Measurements from ENCODE around the gene ETV7.
"Not testable (repeated sequence)": the region's sequence is repeated elsewhere in the genome, so short reads cannot be mapped to it uniquely, and the experiment has no call there.

The ETV7 gene

DNA sequence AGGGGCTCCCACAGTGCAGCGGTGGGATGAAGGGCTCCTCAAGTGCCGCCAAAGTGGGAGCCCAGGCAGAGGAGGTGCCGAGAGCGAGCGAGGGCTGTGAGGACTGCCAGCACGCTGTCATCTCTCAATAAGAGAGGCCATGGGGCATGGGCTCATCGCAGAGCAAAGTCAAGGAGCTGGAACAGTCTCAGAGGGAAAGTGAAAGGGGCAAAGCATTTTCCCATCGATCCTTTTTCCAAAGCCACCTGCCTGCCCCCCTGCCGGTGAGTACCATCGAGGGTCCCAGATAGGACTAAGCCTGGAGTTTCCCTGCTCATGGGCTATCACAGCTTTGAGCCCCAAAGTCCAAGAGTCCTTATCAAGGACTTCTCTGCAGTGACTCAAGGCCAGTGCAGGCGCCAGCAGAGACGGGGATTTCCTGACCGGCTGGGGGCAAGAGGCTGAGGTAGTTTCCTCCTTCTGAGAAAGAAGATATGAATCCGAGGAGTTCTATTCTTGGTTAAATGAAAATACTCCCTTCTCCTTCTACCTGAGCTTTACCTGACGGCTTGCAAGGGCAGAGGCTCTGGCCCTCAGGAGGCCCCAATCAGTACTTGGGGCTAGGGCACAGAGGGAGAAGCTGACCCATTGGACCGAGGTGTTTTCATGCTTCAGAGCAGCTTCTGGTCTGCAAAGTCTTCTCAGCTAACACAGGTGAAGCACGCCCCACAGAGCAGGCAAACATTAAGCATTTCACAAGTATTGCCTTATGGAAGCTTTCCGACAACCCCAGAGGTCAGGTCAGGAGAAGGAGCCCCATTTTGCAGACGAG is 22.6 kb downstream of the ETV7 start:
- Histone ChIP-seq H2BK15ac (ENCODE audit: low read depth, poor library complexity, severe bottlenecking) (no peak overlapping the region), H2BK5ac (ENCODE audit: low read depth, low read length, poor library complexity, severe bottlenecking) (no peak overlapping the region), H3K4ac (ENCODE audit: low read depth in 1 of 2, low read length in 2 of 2) (no peak overlapping the region), H3K9ac (ENCODE audit: low read length) (no peak overlapping the region), H2BK120ac (ENCODE audit: low read depth, low read length) (no peak overlapping the region), H2AK5ac (ENCODE audit: low read length, severe bottlenecking) (no peak overlapping the region), H3K36me3 (ENCODE audit: control insufficient read depth in 1 of 2, insufficient read depth in 2 of 2, low read depth in 1 of 2, low read length in 2 of 2) (no peaks in the 10 kb centered on the region), H3K14ac (ENCODE audit: low read length in 2 of 2) (no peak overlapping the region), H3K18ac (ENCODE audit: low read depth in 1 of 2, low read length in 2 of 2) (no peak overlapping the region), H3K27me3 (ENCODE audit: control insufficient read depth in 1 of 2, insufficient read depth in 1 of 2, low read length in 2 of 2) (peaks cover 0 to 12% of the 10 kb centered on the region in 2 experiments), H4K8ac (ENCODE audit: low read length) (no peak overlapping the region), H3K4me1 (ENCODE audit: control insufficient read depth, insufficient read depth, low read depth, low read length) (peaks cover 3% of the 10 kb centered on the region), H3K4me2 (ENCODE audit: low read length, poor library complexity, severe bottlenecking) (no peak overlapping the region), H4K91ac (ENCODE audit: low read length) (no peak overlapping the region), H2AFZ (ENCODE audit: low read depth, low read length) (no peak overlapping the region), H3K23ac (ENCODE audit: low read length in 2 of 2) (no peak overlapping the region), H3K27ac (ENCODE audit: low read length, poor library complexity, severe bottlenecking) (no peak overlapping the region), H3K79me1 (replicated peaks; ENCODE audit: low read length, poor library complexity, severe bottlenecking) (no peaks in the 10 kb centered on the region), H2BK12ac (ENCODE audit: low read length in 2 of 2) (no peak overlapping the region), H3K9me3 (ENCODE audit: control insufficient read depth, low read length) (no peaks in the 10 kb centered on the region), H3K4me3 (ENCODE audit: insufficient read depth in 1 of 2, low read depth in 1 of 2, low read length in 2 of 2) (no peak overlapping the region)
- WGBS = 92% methylated on average over 19 of the region's 19 CpGs
- no peak for DNase-seq

DNA sequence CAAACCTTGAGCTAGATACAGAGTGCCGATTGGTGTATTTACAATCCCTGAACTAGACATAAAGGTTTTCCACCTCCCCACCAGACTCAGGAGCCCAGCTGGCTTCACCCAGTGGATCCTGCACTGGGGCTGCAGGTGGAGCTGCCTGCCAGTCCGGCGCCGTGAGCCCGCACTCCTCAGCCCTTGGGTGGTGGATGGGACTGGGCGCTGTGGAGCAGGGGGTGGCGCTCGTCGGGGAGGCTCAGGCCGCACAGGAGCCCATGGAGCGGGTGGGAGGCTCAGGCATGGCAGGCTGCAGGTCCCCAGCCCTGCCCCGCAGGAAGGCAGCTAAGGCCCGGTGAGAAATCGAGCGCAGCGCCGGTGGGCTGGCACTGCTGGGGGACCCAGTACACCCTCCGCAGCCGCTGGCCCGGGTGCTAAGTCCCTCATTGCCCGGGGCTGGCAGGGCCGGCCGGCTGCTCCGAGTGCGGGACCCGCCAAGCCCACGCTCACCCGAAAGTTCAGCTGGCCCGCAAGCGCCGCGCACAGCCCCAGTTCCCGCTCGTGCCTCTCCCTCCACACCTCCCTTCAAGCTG is 23.3 kb downstream of the ETV7 start:
- WGBS = 97% methylated on average over 19 of the region's 34 CpGs

DNA sequence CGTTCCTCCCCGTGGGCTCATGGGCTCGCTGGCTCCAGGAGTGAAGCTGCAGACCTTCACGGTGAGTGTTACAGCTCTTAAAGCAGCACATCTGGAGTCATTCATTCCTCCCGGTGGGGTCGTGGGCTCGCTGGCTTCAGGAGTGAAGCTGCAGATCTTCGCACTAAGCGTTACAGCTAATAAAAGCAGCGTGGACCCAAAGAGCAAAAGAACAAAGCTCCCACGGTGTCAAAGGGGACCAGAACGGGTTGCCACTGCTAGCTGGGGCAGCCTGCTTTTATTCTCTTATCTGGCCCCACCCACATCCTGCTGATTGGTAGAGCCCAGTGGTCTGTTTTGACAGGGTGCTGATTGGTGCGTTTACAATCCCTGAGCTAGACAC is 24.1 kb downstream of the ETV7 start:
- not testable (repeated sequence) for H3K4me2 ChIP-seq (ENCODE audit: low read length, poor library complexity, severe bottlenecking); H3K79me1 ChIP-seq (replicated peaks; ENCODE audit: low read length, poor library complexity, severe bottlenecking); H3K9ac ChIP-seq (ENCODE audit: low read length); H3K4me1 ChIP-seq (ENCODE audit: control insufficient read depth, insufficient read depth, low read depth, low read length); H3K23ac ChIP-seq (ENCODE audit: low read length in 2 of 2); H3K4ac ChIP-seq (ENCODE audit: low read depth in 1 of 2, low read length in 2 of 2); H2BK5ac ChIP-seq (ENCODE audit: low read depth, low read length, poor library complexity, severe bottlenecking); H4K91ac ChIP-seq (ENCODE audit: low read length); H3K4me3 ChIP-seq (ENCODE audit: insufficient read depth in 1 of 2, low read depth in 1 of 2, low read length in 2 of 2); H2BK15ac ChIP-seq (ENCODE audit: low read depth, poor library complexity, severe bottlenecking); H2BK120ac ChIP-seq (ENCODE audit: low read depth, low read length); H2BK12ac ChIP-seq (ENCODE audit: low read length in 2 of 2); H3K18ac ChIP-seq (ENCODE audit: low read depth in 1 of 2, low read length in 2 of 2); H2AFZ ChIP-seq (ENCODE audit: low read depth, low read length); DNase-seq; H3K9me3 ChIP-seq (ENCODE audit: control insufficient read depth, low read length); H2AK5ac ChIP-seq (ENCODE audit: low read length, severe bottlenecking); H3K36me3 ChIP-seq (ENCODE audit: control insufficient read depth in 1 of 2, insufficient read depth in 2 of 2, low read depth in 1 of 2, low read length in 2 of 2); H4K8ac ChIP-seq (ENCODE audit: low read length); H3K14ac ChIP-seq (ENCODE audit: low read length in 2 of 2); H3K27ac ChIP-seq (ENCODE audit: low read length, poor library complexity, severe bottlenecking)
- 88% methylated on average over 12 of the region's 13 CpGs for WGBS
- peaks cover 0 to 12% of the 10 kb centered on the region in 2 experiments for H3K27me3 ChIP-seq (ENCODE audit: control insufficient read depth in 1 of 2, insufficient read depth in 1 of 2, low read length in 2 of 2)

More for the DNA sequence above, 23.3 kb downstream of the ETV7 start:
- not testable (repeated sequence) for H3K4ac ChIP-seq (ENCODE audit: low read depth in 1 of 2, low read length in 2 of 2); H2AFZ ChIP-seq (ENCODE audit: low read depth, low read length); H3K9ac ChIP-seq (ENCODE audit: low read length); H3K14ac ChIP-seq (ENCODE audit: low read length in 2 of 2); H3K79me1 ChIP-seq (replicated peaks; ENCODE audit: low read length, poor library complexity, severe bottlenecking); H3K27ac ChIP-seq (ENCODE audit: low read length, poor library complexity, severe bottlenecking); H2AK5ac ChIP-seq (ENCODE audit: low read length, severe bottlenecking); H3K18ac ChIP-seq (ENCODE audit: low read depth in 1 of 2, low read length in 2 of 2); H3K9me3 ChIP-seq (ENCODE audit: control insufficient read depth, low read length); H3K4me2 ChIP-seq (ENCODE audit: low read length, poor library complexity, severe bottlenecking); H3K36me3 ChIP-seq (ENCODE audit: control insufficient read depth in 1 of 2, insufficient read depth in 2 of 2, low read depth in 1 of 2, low read length in 2 of 2); H3K23ac ChIP-seq (ENCODE audit: low read length in 2 of 2); H3K4me3 ChIP-seq (ENCODE audit: insufficient read depth in 1 of 2, low read depth in 1 of 2, low read length in 2 of 2); H2BK15ac ChIP-seq (ENCODE audit: low read depth, poor library complexity, severe bottlenecking); H2BK12ac ChIP-seq (ENCODE audit: low read length in 2 of 2); H4K8ac ChIP-seq (ENCODE audit: low read length); H3K4me1 ChIP-seq (ENCODE audit: control insufficient read depth, insufficient read depth, low read depth, low read length); H2BK5ac ChIP-seq (ENCODE audit: low read depth, low read length, poor library complexity, severe bottlenecking); DNase-seq; H2BK120ac ChIP-seq (ENCODE audit: low read depth, low read length); H4K91ac ChIP-seq (ENCODE audit: low read length)
- H3K27me3 ChIP-seq (ENCODE audit: control insufficient read depth in 1 of 2, insufficient read depth in 1 of 2, low read length in 2 of 2) = peaks cover 0 to 12% of the 10 kb centered on the region in 2 experiments

DNA sequence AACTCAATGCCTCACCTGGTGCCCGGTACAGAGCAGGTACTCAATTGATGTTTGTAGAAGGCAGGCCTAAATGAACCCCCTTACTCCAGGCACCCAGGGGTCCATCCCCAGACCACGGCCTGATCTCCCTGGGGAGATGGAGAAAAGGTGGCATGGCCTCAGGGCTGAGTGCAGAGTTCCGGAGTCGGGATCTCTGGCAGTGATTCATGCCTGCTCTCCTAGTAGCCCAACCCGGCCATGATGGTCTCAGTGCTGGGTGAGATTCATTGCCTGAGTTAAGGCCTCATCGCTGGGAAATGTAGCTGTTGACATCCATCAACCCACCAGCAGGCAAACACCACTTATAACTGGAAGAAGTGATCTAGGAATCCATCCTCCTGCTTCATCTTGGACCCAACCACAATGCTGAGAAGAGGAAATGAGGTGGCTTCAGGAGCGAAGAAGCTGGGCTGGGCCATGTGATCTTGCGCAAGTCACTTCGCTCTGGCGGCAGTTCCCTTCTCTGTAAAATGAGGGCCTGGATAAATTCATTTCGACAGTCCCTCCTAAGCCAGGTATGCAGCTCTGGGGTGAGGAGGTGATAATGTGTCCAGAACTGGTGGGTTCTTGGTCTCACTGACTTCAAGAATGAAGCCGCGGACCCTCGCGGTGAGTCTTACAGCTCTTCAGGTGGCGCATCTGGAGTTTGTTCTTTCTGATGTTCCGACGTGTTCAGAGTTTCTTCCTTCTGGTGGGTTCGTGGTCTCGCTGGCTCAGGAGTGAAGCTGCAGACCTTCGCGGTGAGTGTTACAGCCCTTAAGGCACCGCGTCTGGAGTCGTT is 24.7 kb downstream of the ETV7 start:
- H3K9ac ChIP-seq (ENCODE audit: low read length) = no peak overlapping the region
- no peak overlapping the region for H3K4ac ChIP-seq (ENCODE audit: low read depth in 1 of 2, low read length in 2 of 2)
- H2BK15ac ChIP-seq (ENCODE audit: low read depth, poor library complexity, severe bottlenecking) = no peak overlapping the region
- H3K27me3 ChIP-seq (ENCODE audit: control insufficient read depth in 1 of 2, insufficient read depth in 1 of 2, low read length in 2 of 2) = peaks cover 4 to 12% of the 10 kb centered on the region in 2 experiments
- H3K9me3 ChIP-seq (ENCODE audit: control insufficient read depth, low read length) = no peaks in the 10 kb centered on the region
- no peak overlapping the region for H2BK5ac ChIP-seq (ENCODE audit: low read depth, low read length, poor library complexity, severe bottlenecking)
- no peak overlapping the region for H3K14ac ChIP-seq (ENCODE audit: low read length in 2 of 2)
- no peak overlapping the region for H2AK5ac ChIP-seq (ENCODE audit: low read length, severe bottlenecking)
- 94% methylated on average over 25 of the region's 25 CpGs for WGBS
- H3K36me3 ChIP-seq (ENCODE audit: control insufficient read depth in 1 of 2, insufficient read depth in 2 of 2, low read depth in 1 of 2, low read length in 2 of 2) = no peaks in the 10 kb centered on the region
- H4K91ac ChIP-seq (ENCODE audit: low read length) = no peak overlapping the region
- H2BK120ac ChIP-seq (ENCODE audit: low read depth, low read length) = no peak overlapping the region
- no peaks in the 10 kb centered on the region for H3K4me1 ChIP-seq (ENCODE audit: control insufficient read depth, insufficient read depth, low read depth, low read length)
- H3K4me2 ChIP-seq (ENCODE audit: low read length, poor library complexity, severe bottlenecking) = no peak overlapping the region
- no peak overlapping the region for H2BK12ac ChIP-seq (ENCODE audit: low read length in 2 of 2)
- DNase-seq = no peak
- H2AFZ ChIP-seq (ENCODE audit: low read depth, low read length) = no peak overlapping the region
- no peaks in the 10 kb centered on the region for H3K79me1 ChIP-seq (replicated peaks; ENCODE audit: low read length, poor library complexity, severe bottlenecking)
- H3K27ac ChIP-seq (ENCODE audit: low read length, poor library complexity, severe bottlenecking) = no peak overlapping the region
- H4K8ac ChIP-seq (ENCODE audit: low read length) = no peak overlapping the region
- H3K4me3 ChIP-seq (ENCODE audit: insufficient read depth in 1 of 2, low read depth in 1 of 2, low read length in 2 of 2) = no peak overlapping the region
- no peak overlapping the region for H3K23ac ChIP-seq (ENCODE audit: low read length in 2 of 2)
- H3K18ac ChIP-seq (ENCODE audit: low read depth in 1 of 2, low read length in 2 of 2) = no peak overlapping the region
